HG02885 (cell line): ENCODE measurements around the gene STK32B.
"Not testable (repeated sequence)": the region's sequence is repeated elsewhere in the genome, so short reads cannot be mapped to it uniquely, and the experiment has no call there.

Experiments
- ATAC-seq: cut with Tn5 transposase; IDR thresholded peaks from one replicate; pipeline ENCODE4 v1.9.1; 2021; ENCODE audit warnings: mild to moderate bottlenecking; ENCODE audit not compliant: unreplicated experiment, poor library complexity

The STK32B gene

DNA sequence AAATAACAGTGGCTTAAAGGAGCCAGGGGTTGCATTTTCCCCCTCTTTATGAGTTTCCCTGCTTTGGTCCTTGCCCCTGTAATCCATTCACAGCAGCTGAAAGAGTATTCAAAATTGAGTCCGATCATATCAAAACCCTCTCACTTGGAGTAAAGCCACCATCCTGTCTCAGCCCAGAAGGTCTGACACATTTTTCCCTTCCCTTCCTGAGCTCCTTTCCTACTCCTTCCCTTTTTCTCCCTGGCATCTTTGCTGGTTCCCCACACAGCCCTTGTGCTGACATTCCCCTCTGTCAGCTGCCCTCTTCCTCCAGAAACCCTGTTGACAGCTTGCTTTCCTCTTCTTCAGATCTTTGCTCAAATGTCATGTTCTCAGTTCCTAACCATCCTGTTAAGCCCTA, 361.5 kb downstream of the STK32B start:
- ATAC-seq = no peak

GRCh38 chr4:5416637-5417036, 365.4 kb downstream of the STK32B start:
- no peak for ATAC-seq

- no peak for ATAC-seq
Observed at GRCh38 chr4:5420266-5420665, 369.0 kb downstream of the STK32B start.

DNA sequence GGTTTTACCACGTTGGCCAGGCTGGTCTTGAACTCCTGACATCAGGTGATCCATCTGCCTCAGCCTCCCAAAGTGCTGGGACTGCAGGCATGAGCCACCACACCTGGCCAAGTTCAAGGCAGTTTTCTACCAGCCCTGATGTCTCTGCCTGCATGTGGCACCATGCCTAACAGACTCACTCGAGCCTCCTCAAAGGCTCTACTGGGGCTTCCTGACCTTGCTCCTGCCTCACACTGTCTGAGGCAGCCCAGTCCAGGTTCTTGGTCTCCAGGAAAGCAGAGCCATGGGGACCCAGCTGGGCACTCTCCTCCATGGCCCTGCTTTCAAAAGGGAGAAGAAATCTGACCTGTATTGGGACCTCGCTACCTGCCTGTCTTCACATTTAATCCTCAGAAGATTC, 370.1 kb downstream of the STK32B start:
- no peak for ATAC-seq

- no peak for ATAC-seq
Observed at GRCh38 chr4:5422195-5422594, 370.9 kb downstream of the STK32B start.

- no peak for ATAC-seq
Observed at GRCh38 chr4:5423670-5424069, 372.4 kb downstream of the STK32B start.

DNA sequence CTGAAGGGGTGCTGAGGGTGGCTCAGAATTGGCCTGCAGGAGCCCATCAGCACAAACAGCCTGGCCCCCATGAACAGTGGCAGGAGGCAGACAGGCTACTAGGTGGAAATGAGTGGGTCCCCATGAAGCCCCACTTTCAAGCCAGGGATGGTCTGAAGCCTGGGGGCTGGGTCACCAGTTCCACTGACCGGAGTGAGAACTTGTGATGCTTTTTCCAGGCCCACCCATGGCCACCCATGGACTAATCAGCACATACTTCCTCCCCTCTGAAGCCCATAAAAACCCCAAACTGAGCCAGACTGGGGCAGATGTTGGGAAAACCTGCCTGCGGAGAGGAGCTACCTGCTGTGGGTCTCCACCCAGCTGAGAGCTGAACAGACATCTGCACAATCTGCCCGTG, 372.9 kb downstream of the STK32B start:
- no peak for ATAC-seq

GRCh38 chr4:5424901-5425300, 373.6 kb downstream of the STK32B start:
- ATAC-seq = no peak

- ATAC-seq = no peak
Observed at GRCh38 chr4:5429747-5430146, 378.5 kb downstream of the STK32B start.

DNA sequence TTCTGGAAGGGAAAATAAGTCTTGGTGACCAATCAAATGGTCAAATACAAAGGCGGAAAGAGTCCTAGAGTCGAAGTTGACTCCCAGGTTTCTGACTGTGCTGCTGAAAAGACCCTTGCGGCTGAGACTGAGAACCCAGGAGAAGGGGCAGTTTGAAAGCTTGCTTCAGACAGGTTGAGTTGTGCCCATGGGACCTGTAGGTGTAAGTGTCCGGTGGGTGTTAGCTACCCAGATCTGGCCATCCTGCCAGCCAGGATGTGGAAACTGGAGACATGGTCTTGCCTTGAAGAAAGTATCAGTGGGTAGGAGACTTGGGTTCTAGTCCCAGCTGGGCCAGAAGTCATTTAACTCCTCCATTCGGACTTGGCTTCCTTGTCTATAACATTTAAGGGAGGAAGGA, 381.9 kb downstream of the STK32B start:
- no peak for ATAC-seq

DNA sequence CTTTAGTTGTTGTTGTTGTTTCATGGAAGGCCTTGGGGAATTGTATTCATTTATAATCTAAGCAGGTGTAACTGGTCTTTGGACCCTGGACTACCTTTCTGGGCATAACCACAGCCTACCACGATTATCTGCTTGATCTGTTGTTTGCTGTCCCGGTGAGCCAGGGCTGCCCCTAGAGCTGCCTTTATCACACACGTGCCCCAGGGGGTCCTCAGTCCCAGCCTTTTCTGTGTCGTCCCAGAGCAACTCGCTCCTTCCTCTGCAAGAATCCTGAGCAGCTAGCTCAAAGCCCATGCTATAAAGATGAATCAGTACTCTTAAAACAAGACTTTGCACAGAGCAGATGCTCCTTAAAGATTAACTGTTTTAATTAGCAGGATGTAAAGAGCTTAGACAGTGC, 383.9 kb downstream of the STK32B start:
- no peak for ATAC-seq

DNA sequence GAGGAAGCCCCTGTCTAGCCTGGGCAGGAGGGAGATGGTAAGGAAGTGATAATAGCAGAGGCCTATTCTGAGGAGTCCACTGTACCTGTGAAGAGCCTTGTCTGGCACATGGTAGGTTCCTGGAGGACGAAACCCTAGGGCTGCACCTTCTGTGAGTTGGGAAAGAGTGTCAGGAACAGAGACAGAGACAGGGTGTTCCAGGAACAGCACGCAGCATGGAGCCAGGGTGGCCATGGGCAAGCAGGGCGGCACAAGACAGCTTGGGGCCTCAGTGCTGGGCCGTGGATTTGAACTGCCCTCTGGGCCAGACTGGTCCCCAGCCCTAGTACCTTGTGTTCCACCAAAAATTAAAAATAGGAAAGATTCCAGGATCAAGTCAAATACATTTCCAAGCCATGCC, 384.5 kb downstream of the STK32B start:
- ATAC-seq = no peak

GRCh38 chr4:5443976-5444802, 392.9 kb downstream of the STK32B start:
- not testable (repeated sequence) for ATAC-seq

DNA sequence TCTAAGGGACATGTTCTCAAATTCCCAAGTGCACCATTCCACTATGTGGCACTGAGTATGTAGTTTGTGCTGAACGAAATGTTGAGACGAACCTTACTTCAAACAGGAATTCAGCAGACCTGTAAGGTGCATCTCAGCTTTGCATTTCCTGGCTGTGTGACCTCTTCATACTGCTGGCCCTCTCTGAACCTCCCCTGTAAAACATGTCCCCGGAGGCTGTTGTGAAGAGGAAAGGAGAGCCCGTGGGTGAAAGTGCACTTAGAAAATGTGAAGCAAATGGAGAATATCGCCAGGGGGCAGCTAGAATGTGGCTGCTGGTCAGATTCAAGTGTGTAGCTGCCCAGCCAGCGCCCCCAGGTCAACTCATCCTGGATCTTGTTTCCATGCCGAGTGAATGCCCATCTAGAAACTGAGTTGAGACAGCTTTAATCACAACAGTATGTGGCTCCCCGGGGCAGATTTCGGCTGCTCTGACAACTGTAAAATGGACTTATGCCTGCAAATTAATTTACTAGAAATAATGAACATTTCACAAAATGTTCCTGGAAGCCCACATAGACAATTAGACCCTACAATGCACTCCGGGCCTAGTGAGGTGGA, 393.7 kb downstream of the STK32B start:
- ATAC-seq = no peak

DNA sequence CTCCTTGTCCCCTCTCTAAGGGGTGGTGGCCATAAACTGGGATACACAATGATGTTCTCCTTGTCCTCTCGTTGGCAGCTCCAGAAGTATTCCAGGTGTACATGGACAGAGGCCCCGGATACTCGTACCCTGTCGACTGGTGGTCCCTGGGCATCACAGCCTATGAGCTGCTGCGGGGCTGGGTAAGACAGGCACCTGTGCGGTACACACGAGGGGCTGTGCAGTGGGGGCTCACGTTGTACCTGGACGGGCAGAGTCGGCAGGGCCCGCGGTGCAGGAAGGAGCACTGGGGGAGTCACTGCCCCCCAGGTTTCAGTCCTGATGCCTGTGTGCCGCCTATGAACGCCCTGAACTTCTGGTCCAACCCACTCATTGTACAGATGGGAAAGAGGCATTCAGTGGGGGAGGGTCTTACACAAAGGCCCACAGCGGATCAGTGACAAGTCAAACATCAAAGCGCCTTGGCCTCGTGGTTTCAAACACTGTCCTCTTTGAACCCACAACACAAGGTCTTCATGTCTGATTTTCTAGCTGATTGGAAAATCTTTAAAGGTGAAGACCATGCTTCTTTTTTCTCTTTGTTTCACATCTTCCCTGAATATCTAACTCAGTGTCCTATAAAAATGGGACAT, 395.4 kb downstream of the STK32B start:
- ATAC-seq = no peak

GRCh38 chr4:5447755-5448154, 396.5 kb downstream of the STK32B start:
- ATAC-seq = no peak

- no peak for ATAC-seq
Observed at GRCh38 chr4:5448221-5448620, 396.9 kb downstream of the STK32B start.

DNA sequence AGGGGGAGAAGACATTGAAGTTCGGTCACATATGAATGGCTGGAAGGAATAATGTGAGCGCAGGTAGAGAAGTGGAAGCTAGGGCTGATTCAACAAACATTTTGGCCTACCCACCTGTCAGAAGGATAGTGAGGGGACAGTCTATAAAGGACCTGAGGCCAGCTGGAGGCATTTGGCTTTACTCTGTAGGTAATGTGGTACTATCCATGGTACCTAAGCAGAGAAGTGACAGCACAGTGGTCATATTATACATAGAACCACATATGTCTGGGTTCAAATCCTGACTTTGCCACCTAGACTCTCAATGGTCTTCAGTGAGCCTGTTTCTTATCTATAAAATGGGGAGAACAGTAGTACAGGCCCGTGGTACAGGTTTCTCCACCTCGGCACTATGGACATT, 400.0 kb downstream of the STK32B start:
- ATAC-seq = no peak

GRCh38 chr4:5452156-5452555, 400.9 kb downstream of the STK32B start:
- ATAC-seq = no peak

GRCh38 chr4:5455003-5455585, 403.8 kb downstream of the STK32B start:
- no peak for ATAC-seq

DNA sequence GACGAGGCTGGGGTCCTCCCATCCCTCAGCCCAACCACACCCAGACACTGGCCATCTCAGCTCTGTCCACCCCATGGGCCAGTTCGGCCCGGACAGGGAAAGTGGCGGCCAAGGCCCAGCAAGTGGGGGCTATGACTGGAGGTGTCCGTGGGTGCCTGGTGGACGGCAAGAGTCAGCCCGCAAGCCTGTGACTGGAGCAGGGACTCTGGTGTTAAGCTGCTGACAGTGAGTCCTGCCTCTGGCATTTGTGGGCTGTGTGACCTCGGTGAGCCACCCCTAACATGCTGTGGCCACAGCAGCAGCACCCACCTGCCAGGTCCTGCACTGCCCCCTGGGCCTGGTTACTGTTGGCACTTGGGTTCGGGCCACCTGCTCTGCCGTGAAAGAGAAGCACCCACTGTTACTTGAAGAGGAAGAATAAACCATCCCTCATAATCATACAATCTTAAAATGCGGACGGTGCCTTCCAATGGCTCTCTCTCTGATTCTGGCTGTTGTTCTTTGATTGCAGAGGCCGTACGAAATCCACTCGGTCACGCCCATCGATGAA, 405.1 kb downstream of the STK32B start:
- no peak for ATAC-seq
